GM23338 (cell line): ENCODE data around the gene QKI.
"Not testable (repeated sequence)": the region's sequence is repeated elsewhere in the genome, so short reads cannot be mapped to it uniquely, and the experiment has no call there.

Experiments used
- CTCF ChIP-seq, 2 experiments: fragments of 200-600 bp in 1 of 2; sonication (generic) in 1 of 2; conservative IDR thresholded peaks; 2 replicates each; pipeline versions ENCODE4 v1.5.1 to v1.6.1; 2016 to 2017; ENCODE audit warnings: antibody characterized with exemption in 2 of 2, low read depth in 2 of 2, mild to moderate bottlenecking in 2 of 2, moderate library complexity in 1 of 2
- ETS1 ChIP-seq: IDR thresholded peaks from 2 replicates; pipeline ENCODE4 v1.6.1; 2016; ENCODE audit warnings: antibody characterized with exemption
- EZH2 ChIP-seq: fragments of 200-600 bp; sonication (generic); IDR thresholded peaks from one replicate; pipeline ENCODE4 v1.8.0; 2017; ENCODE audit warnings: antibody characterized with exemption, mild to moderate bottlenecking, low read depth; ENCODE audit not compliant: unreplicated experiment
- EZH2phosphoT487 ChIP-seq: fragments of 200-600 bp; sonication (generic); IDR thresholded peaks from one replicate; pipeline ENCODE4 v1.8.1; 2018; ENCODE audit warnings: antibody characterized with exemption; ENCODE audit not compliant: unreplicated experiment
- JUNB ChIP-seq: IDR thresholded peaks from one replicate; pipeline ENCODE4 v1.6.1; 2016; ENCODE audit warnings: antibody characterized with exemption; ENCODE audit not compliant: unreplicated experiment
- NANOG ChIP-seq: IDR thresholded peaks from 2 replicates; pipeline ENCODE4 v1.6.1; 2016; ENCODE audit warnings: antibody characterized with exemption, borderline replicate concordance
- POLR2AphosphoS5 ChIP-seq: IDR thresholded peaks from 2 replicates; pipeline ENCODE4 v1.6.1; 2016; ENCODE audit warnings: antibody characterized with exemption, low read depth
- REST ChIP-seq: IDR thresholded peaks from one replicate; pipeline ENCODE4 v1.6.1; 2018; ENCODE audit warnings: antibody characterized with exemption; ENCODE audit not compliant: unreplicated experiment
- ZNF114 ChIP-seq: fragments of 250-450 bp; sonication (Bioruptor Pico); IDR thresholded peaks from 2 replicates; pipeline ENCODE4 v1.5.0; 2020; ENCODE audit warnings: mild to moderate bottlenecking, moderate library complexity
- ZNF331 ChIP-seq: fragments of 250-450 bp; sonication (Bioruptor Pico); IDR thresholded peaks from 2 replicates; pipeline ENCODE4 v1.5.0; 2020; ENCODE audit warnings: low read depth, mild to moderate bottlenecking, moderate library complexity

GRCh38 chr6:163476946-163477345 is 62.4 kb downstream of the QKI start:
- not testable (repeated sequence) for TF ChIP-seq CTCF (conservative IDR thresholded peaks at IDR 0.05; ENCODE audit: low read depth in 2 of 2); ETS1; REST; POLR2AphosphoS5; EZH2; JUNB; NANOG; EZH2phosphoT487; ZNF331 (CRISPR knock-in tag); ZNF114
